CD4-positive, alpha-beta T cell treated with Interleukin-10 for 1 hour (primary cell): Measurements from ENCODE around the gene KCTD2.

Source experiments
- DNase-seq: peaks from one replicate; pipeline ENCODE4 v3.0.0-alpha.2; 2020

KCTD2 gene

GRCh38 chr17:75078284-75079022 lies 31.4 kb downstream of the KCTD2 start:
- no peak for DNase-seq

- no peak for DNase-seq
Observed at GRCh38 chr17:75079023-75079373, 32.0 kb downstream of the KCTD2 start.

GRCh38 chr17:75081611-75082540 lies 34.9 kb downstream of the KCTD2 start:
- DNase-seq: no peak

GRCh38 chr17:75082683-75083082 lies 35.7 kb downstream of the KCTD2 start:
- no peak for DNase-seq

GRCh38 chr17:75084039-75084660 lies 37.1 kb downstream of the KCTD2 start:
- DNase-seq: no peak

GRCh38 chr17:75086496-75087181 lies 39.6 kb downstream of the KCTD2 start:
- no peak for DNase-seq

GRCh38 chr17:75087182-75087557 lies 40.1 kb downstream of the KCTD2 start:
- no peak for DNase-seq

- DNase-seq: peak; percentile 49
Observed at GRCh38 chr17:75087558-75088453, 40.8 kb downstream of the KCTD2 start, which contains the start of gene SLC16A5. SLC16A5 (plus strand) TSS chr17:75087954; CDS start chr17:75093637, 5,683 bp downstream.

GRCh38 chr17:75088465-75089417 lies 41.7 kb downstream of the KCTD2 start:
- DNase-seq: no peak

GRCh38 chr17:75090871-75091854 lies 44.1 kb downstream of the KCTD2 start:
- DNase-seq: no peak

GRCh38 chr17:75091855-75092327 lies 44.9 kb downstream of the KCTD2 start:
- no peak for DNase-seq

- no peak for DNase-seq
Observed at GRCh38 chr17:75093548-75094158, 46.6 kb downstream of the KCTD2 start.

GRCh38 chr17:75094871-75095399 lies 47.9 kb downstream of the KCTD2 start:
- no peak for DNase-seq

GRCh38 chr17:75096082-75096625 lies 49.1 kb downstream of the KCTD2 start:
- DNase-seq: no peak

GRCh38 chr17:75097865-75098264 lies 50.8 kb downstream of the KCTD2 start:
- DNase-seq: no peak

- DNase-seq: no peak
Observed at GRCh38 chr17:75098861-75099260, 51.8 kb downstream of the KCTD2 start.

- no peak for DNase-seq
Observed at GRCh38 chr17:75099881-75100595, 53.0 kb downstream of the KCTD2 start.
